PFSK-1 (cell line): ENCODE results near the gene NRSN2.

Experiments used
- FOXP2 ChIP-seq: optimal IDR thresholded peaks from 2 replicates; pipeline ENCODE3; 2011; ENCODE audit warnings: borderline replicate concordance, control low read depth, inconsistent platforms; ENCODE audit not compliant: insufficient read depth; ENCODE audit errors: extremely low read length, extremely low read depth
- POLR2AphosphoS5 ChIP-seq: IDR thresholded peaks from 2 replicates; pipeline ENCODE4 v1.6.1; 2012; ENCODE audit warnings: low read depth, mild to moderate bottlenecking, control low read depth, low read length, moderate library complexity
- SIN3A ChIP-seq: IDR thresholded peaks from 2 replicates; pipeline ENCODE4 v1.6.1; 2012; ENCODE audit warnings: mild to moderate bottlenecking, low read length, moderate library complexity, borderline replicate concordance; ENCODE audit not compliant: insufficient read depth
- TAF1 ChIP-seq: IDR thresholded peaks from 2 replicates; pipeline ENCODE4 v1.6.1; 2012; ENCODE audit warnings: low read length, control low read depth, borderline replicate concordance; ENCODE audit not compliant: insufficient read depth
- TF ChIP-seq, protein P1 (sequence below), 2 experiments: IDR thresholded peaks; 2 replicates each; pipeline versions ENCODE4 v1.6.1 to v1.8.0; 2011 to 2012; ENCODE audit warnings: low read depth in 2 of 2, low read length in 2 of 2, control low read depth in 1 of 2, inconsistent platforms in 1 of 2, mild to moderate bottlenecking in 1 of 2, moderate library complexity in 1 of 2; ENCODE audit not compliant: insufficient read depth in 1 of 2

NRSN2 gene

DNA sequence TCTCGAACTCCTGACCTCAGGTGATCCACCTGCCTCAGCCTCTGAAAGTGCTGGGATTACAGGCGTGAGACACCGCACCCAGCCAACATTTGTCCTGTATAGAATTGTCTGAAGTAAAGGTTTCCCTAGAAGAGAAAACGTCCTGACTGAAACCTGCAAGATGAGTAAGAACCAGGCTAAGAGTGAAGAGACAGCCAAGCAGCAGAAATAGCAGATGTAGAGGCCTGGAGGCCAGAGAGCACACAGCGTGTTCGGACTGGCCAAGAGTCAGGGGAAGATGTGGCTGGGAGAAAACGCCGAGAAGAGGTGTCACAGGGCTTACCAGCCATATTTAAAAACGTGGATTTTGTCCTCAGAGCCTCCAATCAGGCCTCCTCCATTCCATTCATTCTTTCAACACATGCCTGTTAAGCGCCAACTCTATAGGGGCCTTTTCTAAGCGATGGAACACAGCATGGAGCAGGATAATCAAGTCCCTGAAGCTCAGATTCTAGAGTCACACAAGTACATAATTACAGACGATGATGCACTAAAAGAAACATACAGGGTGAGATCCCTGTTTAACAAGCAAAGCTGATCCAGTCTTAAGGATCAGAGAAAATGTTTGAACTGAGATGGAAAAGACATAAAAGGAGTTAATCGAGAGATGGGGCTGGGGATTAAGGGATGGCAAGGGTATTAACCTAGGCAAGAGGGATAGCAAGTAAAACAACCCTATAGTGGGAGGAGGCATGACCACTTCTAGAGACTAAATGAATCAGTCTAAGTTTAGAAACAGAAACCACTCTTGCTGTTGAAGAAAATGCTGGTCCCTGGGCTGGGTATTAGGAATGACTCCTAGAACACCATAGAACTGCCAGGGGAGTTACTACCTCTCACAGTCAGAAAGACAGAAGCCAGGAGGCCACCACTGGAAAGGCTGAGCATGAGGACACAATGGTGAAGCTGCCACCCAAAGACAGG lies 44.7 kb upstream of the NRSN2 start:
- TF ChIP-seq FOXP2 (no peak), SIN3A (no peak), TAF1 (no peak), POLR2AphosphoS5 (no peak)
- TF ChIP-seq, protein P1, sequence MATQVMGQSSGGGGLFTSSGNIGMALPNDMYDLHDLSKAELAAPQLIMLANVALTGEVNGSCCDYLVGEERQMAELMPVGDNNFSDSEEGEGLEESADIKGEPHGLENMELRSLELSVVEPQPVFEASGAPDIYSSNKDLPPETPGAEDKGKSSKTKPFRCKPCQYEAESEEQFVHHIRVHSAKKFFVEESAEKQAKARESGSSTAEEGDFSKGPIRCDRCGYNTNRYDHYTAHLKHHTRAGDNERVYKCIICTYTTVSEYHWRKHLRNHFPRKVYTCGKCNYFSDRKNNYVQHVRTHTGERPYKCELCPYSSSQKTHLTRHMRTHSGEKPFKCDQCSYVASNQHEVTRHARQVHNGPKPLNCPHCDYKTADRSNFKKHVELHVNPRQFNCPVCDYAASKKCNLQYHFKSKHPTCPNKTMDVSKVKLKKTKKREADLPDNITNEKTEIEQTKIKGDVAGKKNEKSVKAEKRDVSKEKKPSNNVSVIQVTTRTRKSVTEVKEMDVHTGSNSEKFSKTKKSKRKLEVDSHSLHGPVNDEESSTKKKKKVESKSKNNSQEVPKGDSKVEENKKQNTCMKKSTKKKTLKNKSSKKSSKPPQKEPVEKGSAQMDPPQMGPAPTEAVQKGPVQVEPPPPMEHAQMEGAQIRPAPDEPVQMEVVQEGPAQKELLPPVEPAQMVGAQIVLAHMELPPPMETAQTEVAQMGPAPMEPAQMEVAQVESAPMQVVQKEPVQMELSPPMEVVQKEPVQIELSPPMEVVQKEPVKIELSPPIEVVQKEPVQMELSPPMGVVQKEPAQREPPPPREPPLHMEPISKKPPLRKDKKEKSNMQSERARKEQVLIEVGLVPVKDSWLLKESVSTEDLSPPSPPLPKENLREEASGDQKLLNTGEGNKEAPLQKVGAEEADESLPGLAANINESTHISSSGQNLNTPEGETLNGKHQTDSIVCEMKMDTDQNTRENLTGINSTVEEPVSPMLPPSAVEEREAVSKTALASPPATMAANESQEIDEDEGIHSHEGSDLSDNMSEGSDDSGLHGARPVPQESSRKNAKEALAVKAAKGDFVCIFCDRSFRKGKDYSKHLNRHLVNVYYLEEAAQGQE (IDR thresholded peaks at IDR 0.05; ENCODE audit: insufficient read depth in 1 of 2, low read depth in 2 of 2, low read length in 2 of 2), result no peak

DNA sequence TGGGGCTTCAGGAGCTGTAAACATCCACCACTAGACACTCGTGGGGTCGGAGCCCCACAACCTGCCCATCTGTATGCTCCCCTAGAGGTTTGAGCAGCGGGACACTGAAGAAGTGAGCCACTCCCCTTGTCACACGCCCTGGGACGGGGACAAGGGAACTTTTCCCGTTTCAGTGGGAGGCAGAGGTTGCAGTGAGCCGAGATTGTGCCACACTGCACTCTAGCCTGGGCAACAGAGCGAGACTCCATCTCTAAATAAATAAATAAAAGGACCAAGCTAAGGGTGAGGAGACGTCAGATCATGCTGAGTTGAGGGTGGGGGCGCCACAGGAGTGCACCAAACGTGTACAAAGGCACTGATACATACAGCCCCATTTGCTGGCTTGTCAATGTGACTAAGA lies 41.2 kb upstream of the NRSN2 start:
- no peak for TF ChIP-seq POLR2AphosphoS5
- TF ChIP-seq SIN3A, result no peak
- TF ChIP-seq, protein P1 (IDR thresholded peaks at IDR 0.05; ENCODE audit: insufficient read depth in 1 of 2, low read depth in 2 of 2, low read length in 2 of 2), result no peak
- no peak for TF ChIP-seq TAF1
- TF ChIP-seq FOXP2, result no peak

GRCh38 chr20:308427-309038 lies 38.4 kb upstream of the NRSN2 start:
- TF ChIP-seq, protein P1 (IDR thresholded peaks at IDR 0.05; ENCODE audit: insufficient read depth in 1 of 2, low read depth in 2 of 2, low read length in 2 of 2), result no peak
- TF ChIP-seq FOXP2 (no peak), TAF1 (no peak), SIN3A (no peak), POLR2AphosphoS5 (no peak)

DNA sequence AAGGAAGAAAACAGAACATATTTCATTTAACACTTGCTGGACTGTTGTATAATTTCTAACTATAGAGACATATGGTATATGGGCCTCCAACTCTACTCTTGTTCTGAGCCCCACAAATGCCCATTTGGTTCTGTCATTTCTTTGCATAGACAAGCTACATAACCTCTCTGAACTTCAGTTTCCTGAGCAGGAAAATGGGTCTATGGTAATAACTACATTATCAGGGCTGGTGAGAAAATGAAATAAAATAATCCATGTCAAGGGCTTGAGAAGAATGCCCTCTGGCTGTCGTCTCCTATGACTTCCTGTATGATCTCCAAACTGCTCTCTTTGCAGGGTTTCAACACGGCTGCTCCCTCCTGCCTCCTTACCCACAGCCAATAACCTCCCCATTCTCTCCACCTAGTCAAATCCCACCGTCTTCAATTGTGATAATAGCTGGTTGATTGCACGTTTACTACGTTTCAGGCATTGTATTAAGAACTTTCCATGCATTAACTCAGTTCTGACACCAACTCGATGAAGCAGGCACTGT lies 37.5 kb upstream of the NRSN2 start:
- TF ChIP-seq POLR2AphosphoS5 (no peak), TAF1 (no peak), SIN3A (no peak), FOXP2 (no peak)
- TF ChIP-seq, protein P1 (IDR thresholded peaks at IDR 0.05; ENCODE audit: insufficient read depth in 1 of 2, low read depth in 2 of 2, low read length in 2 of 2), result no peak
